Midbrain (tissue), 1 donor: ENCODE data around the gene CLPSL2.

Source experiments
- DNase-seq: peaks from one replicate; lab custom pipeline; 2025; lab: John Stamatoyannopoulos, UW

Gene CLPSL2

DNA sequence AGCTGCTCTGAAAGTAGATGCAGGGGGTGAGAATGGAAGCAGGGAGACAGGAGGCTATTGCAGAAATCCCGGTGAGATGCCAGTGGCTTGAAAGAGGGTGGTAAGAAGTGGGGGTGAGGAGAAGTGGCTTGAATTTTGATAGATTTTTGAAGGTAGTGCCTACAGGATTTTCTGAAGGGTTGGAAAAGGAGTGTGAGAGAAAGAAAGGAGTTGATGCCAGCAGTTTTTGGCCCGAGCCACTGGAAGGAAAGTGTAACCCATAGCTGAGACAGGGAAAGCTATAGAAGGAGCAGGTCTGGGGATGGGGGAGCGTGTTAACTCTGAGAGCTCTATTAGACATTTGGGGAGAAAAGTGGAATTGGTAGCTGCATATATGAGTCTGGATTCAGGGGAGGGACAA lies 29.9 kb upstream of the CLPSL2 start:
- DNase-seq: no peak

- DNase-seq: no peak
Measured at GRCh38 chr6:35747877-35748276, 28.5 kb upstream of the CLPSL2 start.

DNA sequence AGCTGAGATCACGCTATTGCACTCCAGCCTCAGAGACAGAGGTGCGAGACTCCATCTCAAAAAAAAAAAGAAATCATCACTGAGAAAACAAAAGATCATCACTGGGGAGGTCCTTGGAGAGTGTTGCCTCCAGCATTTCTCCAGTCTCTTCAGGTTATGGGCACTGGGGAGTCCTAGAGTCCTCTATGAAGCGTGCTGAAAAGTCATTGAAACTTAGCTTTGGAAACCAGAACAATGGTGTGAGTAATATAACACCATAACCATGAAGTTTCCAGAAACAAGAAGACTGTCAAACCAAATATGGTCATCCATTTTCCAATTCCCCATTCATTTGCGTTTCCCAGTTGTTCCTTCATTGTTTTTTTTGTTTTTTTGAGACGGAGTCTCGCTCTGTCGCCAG lies 25.8 kb upstream of the CLPSL2 start:
- DNase-seq: no peak

GRCh38 chr6:35751594-35751993 lies 24.8 kb upstream of the CLPSL2 start:
- DNase-seq: no peak

DNA sequence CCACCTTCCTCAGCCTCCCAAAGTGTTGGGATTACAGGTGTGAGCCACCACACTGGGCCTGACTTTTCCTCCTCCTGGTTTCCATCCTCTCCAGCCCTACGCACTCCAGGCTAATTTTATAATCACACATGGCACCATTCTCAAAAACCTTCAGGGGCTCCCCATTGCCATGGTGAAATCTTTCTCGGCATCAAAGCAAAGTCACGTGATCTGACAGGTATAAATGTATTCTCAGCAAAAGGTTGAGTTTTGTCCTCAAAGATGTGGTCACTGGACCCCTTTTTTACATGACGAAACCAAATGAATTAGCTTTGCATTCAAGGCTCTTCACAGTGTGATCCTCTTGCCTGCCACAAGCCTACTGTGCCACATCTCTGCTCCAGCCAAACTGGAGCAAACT lies 24.1 kb upstream of the CLPSL2 start:
- no peak for DNase-seq

DNA sequence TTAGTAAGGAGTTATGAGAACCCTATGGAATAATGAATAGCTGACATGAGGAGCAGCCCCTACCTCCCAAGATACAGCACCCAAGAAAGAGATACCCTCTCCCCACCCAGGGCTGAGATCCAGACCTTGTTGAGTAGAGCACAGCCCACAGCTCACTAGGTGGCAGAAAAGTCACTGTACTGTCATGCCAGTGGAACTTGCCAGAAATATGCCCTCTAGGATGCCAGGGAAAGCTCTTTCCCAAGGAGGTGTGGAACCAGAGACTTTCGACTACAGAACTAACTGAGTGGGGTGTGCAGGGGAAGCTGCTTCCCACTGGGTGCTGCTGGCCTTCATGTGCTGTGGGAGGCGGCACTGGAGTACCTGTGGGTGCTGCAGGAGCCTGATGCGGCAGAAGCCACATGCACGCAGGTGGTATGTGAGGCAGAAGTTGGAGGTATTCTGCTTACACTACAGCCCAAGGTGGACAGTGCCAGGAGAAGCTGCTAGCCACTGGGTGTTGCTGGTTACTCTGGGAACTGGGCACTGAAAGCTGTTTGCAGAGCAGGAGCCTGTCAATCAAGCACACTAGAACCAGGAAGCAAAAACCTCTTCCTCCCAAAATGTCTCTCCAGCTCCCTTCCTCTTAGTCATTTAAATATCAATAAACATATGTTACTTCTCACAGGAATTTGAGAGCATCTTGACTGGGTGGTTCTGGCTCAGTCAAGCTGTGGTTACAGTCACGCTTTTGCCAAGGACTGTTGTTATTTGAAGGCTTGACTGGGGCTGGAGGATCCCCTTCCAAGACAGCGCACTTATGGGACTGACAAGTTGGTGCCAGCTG lies 21.7 kb upstream of the CLPSL2 start:
- DNase-seq: no peak

DNA sequence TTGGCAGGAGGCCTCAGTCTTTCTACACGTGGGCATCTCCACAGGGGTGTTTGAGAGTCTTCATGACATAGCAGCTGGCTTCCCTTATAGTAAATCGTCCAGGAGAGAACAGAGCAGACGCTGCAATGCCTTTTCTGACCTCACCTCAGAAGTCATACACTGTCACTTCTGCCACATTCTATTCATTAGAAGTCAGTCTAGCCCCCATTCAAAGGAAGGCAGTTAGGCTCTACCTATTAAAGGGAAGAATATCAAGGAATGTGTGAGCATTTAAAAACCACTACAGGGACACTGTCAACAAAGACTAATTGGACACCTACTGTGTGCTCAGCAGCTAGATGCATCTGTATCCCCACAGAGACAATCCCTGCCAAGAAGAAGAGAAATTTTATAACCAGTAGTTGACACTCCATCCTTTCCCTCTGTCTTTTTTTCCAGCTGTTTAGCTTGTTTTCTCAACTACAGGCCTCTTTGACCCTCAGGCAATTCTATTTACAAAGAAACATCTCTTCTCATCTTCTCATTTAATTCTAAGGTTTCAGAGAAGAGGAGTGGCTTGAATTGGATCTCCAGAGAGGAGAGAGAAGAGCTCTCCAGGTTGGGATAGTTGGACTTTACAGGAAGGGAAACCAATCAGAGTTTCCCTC lies 21.0 kb upstream of the CLPSL2 start:
- DNase-seq: no peak

- DNase-seq: no peak
Measured at GRCh38 chr6:35757456-35758123, 18.8 kb upstream of the CLPSL2 start.

DNA sequence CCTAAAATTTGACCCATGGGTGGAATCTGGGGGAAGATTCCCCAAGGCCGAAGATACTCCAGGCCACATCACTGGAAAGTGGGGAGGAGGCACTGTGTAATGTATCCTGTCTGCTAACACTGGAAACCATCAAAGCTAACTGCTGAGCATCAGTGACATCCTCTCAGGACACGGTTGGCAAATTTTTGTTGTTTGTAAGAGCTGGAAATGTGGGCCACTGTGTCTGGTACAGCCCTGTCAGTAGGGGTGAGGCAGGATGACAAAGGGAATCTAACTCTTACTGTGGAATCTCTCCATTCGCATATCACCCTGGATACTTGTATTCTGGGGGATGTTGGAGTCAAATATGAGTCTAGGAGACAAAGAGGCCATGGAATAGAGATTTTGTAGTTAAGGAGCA lies 17.0 kb upstream of the CLPSL2 start:
- DNase-seq: no peak

GRCh38 chr6:35765739-35766138 lies 10.7 kb upstream of the CLPSL2 start:
- DNase-seq: no peak

- no peak for DNase-seq
Measured at GRCh38 chr6:35769211-35769610, 7.2 kb upstream of the CLPSL2 start.

DNA sequence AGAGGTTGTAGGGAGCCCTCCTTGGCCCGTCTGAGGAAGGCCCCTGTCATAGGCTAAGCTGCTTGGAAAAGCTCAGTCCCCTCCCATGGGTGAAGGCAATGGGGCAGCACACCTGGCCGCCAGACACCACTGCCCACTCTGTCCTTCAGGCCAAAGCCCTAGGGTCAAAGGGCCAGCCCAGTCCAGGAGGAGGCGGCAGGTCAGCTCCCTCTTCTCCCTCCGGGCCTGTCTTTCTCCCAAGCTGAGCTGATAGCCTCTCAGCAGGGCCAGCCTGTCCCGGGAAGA lies 5.1 kb upstream of the CLPSL2 start:
- DNase-seq: no peak

- DNase-seq: no peak
Measured at GRCh38 chr6:35774116-35774794, 2.1 kb upstream of the CLPSL2 start.

DNA sequence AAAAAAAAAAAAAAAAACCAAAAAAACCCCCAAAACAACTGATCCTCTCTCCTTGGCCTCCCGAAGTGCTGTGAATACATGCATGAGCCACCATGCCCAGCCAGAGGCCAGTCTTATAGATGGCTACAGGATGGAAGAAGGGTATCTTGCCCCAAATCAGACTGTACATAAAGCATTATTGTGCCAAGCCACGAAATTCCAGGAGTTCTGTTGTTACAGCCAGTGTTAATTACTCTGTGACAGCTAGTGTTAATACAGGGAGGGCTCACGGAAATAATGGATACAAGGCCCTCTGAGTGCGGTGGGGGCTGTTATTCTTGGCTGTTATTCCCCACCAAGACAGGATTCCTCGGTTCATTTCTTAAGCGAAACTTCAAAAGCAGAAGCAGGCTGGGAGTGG lies 1.4 kb upstream of the CLPSL2 start:
- no peak for DNase-seq

DNA sequence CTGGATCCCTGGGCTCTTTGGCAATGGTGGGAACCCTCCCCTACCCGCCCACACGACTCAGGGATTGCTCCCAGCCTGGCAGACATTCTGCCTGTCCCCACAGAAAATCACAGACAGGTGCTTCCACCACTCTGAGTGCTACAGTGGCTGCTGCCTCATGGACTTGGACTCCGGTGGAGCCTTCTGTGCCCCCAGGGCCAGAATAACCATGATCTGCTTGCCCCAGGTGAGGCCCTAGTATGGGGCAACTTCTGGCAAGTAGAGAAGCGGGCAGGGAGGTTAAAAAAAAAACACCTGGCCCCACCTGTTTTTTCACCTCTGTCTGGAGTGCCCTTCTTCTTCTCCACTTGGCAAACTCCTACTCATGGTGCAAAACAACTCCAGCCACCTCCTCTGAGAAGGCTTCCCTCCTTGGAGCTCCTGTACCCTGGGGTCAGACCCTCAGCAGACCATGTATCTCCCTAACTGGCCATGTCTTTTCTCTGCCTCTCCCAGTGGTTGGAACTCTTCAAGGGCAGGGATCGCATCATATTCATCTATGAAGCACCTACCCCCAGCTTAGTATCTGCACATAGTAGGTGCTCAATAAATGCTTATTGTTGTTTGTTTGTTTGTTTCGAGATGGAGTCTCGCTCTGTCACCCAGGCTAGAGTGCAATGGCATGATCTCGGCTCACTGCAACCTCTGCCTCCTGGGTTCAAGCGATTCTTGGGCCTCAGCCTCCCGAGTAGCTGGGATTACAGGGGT lies 1.1 kb downstream of the CLPSL2 start:
- DNase-seq: no peak

DNA sequence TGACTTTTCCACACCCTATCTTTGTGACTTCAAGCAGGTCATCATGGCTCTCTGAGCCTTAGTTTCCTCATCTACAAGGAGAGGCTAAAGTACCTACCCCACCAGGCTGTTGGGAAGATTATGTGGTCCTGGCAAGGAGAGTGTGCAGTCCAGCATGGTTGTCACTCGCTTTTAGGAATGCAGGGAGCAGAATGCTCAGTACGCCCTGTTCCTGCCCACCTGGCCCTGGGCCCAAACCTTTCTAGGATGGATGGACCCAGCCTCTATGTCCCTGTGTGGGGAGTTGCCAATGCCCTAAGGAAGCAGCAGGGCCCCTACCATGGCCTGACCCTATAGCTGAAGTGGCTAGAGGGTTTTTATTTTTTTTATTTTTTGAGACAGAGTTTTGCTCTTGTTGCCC lies 2.0 kb downstream of the CLPSL2 start:
- DNase-seq: no peak

GRCh38 chr6:35780719-35781118 lies 4.3 kb downstream of the CLPSL2 start, which contains the start of gene CLPSL1:
Gene CLPSL1 (plus strand): TSS chr6:35781019. CDS start chr6:35781111, 92 bp downstream.
- DNase-seq: no peak

GRCh38 chr6:35781290-35781689 lies 4.9 kb downstream of the CLPSL2 start:
- DNase-seq: no peak

DNA sequence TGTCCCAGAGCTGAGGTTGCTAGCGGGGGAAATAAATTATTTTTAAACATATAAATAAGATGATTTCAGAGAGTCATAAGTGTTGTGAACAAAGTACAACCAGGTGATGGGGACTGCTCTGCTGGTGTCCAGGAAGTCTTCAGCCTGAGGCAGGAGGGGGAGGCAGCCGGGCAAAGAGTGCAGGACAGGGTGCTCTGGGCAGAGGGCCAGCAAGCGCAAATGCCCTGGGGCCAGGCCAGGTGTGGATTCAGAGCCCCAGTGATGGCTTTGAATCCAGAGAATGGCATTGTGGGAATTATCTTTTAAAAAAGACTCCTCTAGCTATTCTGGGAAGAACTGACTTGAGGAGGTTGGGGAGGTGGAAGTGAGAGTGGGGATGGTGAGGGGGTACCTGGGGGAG lies 6.0 kb downstream of the CLPSL2 start:
- no peak for DNase-seq

DNA sequence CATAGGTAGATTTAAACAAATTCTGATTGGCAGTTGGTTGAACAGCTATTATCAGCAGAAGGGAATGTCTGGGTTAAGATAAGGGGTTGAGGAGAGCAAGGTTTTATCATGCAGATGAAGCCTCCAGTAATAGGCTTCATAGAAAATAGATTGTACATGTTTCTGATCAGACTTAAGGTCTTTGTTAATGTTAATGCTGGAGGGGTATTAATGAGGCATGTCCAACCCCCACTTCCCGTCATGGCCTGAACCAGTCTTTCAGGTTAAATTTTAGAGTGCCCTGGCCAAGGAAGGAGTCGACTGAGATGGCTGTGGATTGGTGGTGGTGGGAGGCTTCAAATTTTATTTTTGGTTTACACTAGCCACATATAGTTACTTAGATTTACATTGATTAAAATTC lies 7.8 kb downstream of the CLPSL2 start:
- no peak for DNase-seq

GRCh38 chr6:35786272-35786671 lies 9.9 kb downstream of the CLPSL2 start:
- no peak for DNase-seq

DNA sequence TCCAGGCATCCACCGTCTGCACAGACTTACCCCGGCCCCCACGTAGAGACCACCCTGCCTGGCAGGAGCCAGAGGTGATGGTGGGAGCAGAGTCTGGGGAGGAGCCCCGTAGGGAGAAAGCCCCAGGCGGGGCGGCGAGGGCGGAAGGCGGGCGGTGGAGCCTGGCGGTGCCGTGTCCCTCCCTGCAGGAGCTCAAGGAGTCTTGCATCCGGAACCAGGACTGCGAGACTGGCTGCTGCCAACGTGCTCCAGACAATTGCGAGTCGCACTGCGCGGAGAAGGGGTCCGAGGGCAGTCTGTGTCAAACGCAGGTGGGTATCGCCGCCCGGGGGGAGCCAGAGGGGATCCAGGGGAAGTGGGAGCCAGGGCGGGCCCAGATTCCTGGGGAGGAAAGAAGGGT lies 10.4 kb downstream of the CLPSL2 start:
- DNase-seq: no peak
